Spleen (tissue), 11 donors: ENCODE measurements around the gene SGIP1. TPM values are rescaled to one million over a fixed set of nuclear protein-coding genes. Genes with fewer than 3 reads are reported as not detected.

Experiments
- DNase-seq: peaks from one replicate; pipeline ENCODE4 v3.0.0-alpha.2; 2020
- H3K27ac ChIP-seq, 8 donors: fragments of 200-600 bp; sonication (generic) in 7 of 8; 1 replicate in 4 of 8; 2 replicates in 4 of 8; pipeline versions ENCODE4 v1.5.0 to v1.8.0; 2016 to 2021; ENCODE audit warnings: inconsistent platforms in 4 of 8, mild to moderate bottlenecking in 4 of 8, moderate library complexity in 1 of 8
- H3K27me3 ChIP-seq, 7 donors: fragments of 200-600 bp; sonication (generic) in 6 of 7; replicated peaks in 1 of 7; 1 replicate in 4 of 7; 2 replicates in 3 of 7; pipeline versions ENCODE4 v1.5.0 to v1.8.0; 2016 to 2021; ENCODE audit warnings: inconsistent platforms in 3 of 7, mild to moderate bottlenecking in 1 of 7
- H3K36me3 ChIP-seq, 6 donors: fragments of 200-600 bp; sonication (generic) in 5 of 6; 1 replicate in 4 of 6; 2 replicates in 2 of 6; pipeline versions ENCODE4 v1.5.0 to v1.8.0; 2016 to 2021; ENCODE audit warnings: inconsistent platforms in 2 of 6
- H3K4me1 ChIP-seq, 6 donors: fragments of 200-600 bp; sonication (generic) in 5 of 6; 1 replicate in 3 of 6; 2 replicates in 3 of 6; pipeline versions ENCODE4 v1.5.0 to v1.8.0; 2016 to 2021; ENCODE audit warnings: inconsistent platforms in 3 of 6
- H3K4me3 ChIP-seq, 8 donors: fragments of 200-600 bp; sonication (generic) in 7 of 8; 1 replicate in 4 of 8; 2 replicates in 4 of 8; pipeline versions ENCODE4 v1.5.0 to v1.8.0; 2016 to 2021; ENCODE audit warnings: inconsistent platforms in 4 of 8, mild to moderate bottlenecking in 4 of 8, moderate library complexity in 2 of 8
- H3K9me3 ChIP-seq, 8 donors: fragments of 200-600 bp; sonication (generic) in 7 of 8; 1 replicate in 4 of 8; 2 replicates in 4 of 8; pipeline versions ENCODE4 v1.5.0 to v1.8.0; 2016 to 2021; ENCODE audit warnings: inconsistent platforms in 4 of 8
- POLR2A ChIP-seq, 3 donors: fragments of 450-650 bp; IDR thresholded peaks; one replicate each; pipeline ENCODE4 v1.5.1; 2017; ENCODE audit warnings: antibody characterized with exemption in 3 of 3, mild to moderate bottlenecking in 1 of 3
- POLR2AphosphoS5 ChIP-seq, 3 donors: sonication (generic); formaldehyde crosslinking; IDR thresholded peaks; one replicate each; pipeline ENCODE4 v1.5.1; 2017; ENCODE audit warnings: antibody characterized with exemption in 3 of 3
- WGBS, 5 donors: extraction: QIAGEN DNeasy Blood & Tissue Kit in 3 of 5; methylation state at CpG; one replicate each; pipeline versions ENCODE4 v1.1.5 to v1.1.7; 2013 to 2018; 5-methylcytosine and 5-hydroxymethylcytosine counted together
- intact Hi-C: fragments of 100-400 bp; cut with DNase I; formaldehyde crosslinking; loops from one replicate; pipeline ENCODE4 v1.15.0; 2023; ENCODE audit warnings: low total_unique reads
- polyA plus RNA-seq, 3 donors: library from polyadenylated mRNA; stranded (reverse); fragments of 200-250 nt; gene quantifications; one replicate each; pipeline ENCODE4 v1.2.1, GENCODE V29; 2013
- total RNA-seq, 7 donors: library from RNA; depleted of rRNA in 3 of 7; stranded (reverse); fragments of >200 nt in 3 of 7; fragmentation: NEBNext Ultra II Directional in 4 of 7; extraction: Animal tissue kit (Norgen Biotek cat#: 25700) in 4 of 7; gene quantifications; one replicate each; pipeline versions ENCODE4 v1.1.0 to v1.2.1, GENCODE V29; 2016 to 2021
- TF ChIP-seq, protein P1 (sequence below), 11 experiments: fragments of 200-600 bp in 7 of 11; fragments of 450-650 bp in 4 of 11; sonication (generic) in 4 of 11; IDR thresholded peaks in 8 of 11; conservative IDR thresholded peaks in 3 of 11; 1 replicate in 7 of 11; 2 replicates in 4 of 11; pipeline versions ENCODE4 v1.4.0 to v1.8.0; 2016 to 2021; ENCODE audit warnings: antibody characterized with exemption in 11 of 11, inconsistent platforms in 4 of 11, mild to moderate bottlenecking in 1 of 11
- donor health status: healthy with polysubstance abuse.
- donor health status: DM: no; HTN: no; CAD: no; lungs with moderate emphysema.
- donor health status: DM: no; HTN: no; CAD: no.
- donor health status: Bipolar disorder and iron deficiency.
- donor health status: healthy.
- donor health status: DM: no; HTN: no; CAD: no.
- donor health status: DM: yes; HTN: yes; CAD: no.

Gene SGIP1
- total and polyA plus RNA-seq, 10 donors = 0.13 to 1.6 (median 0.74) TPM; not detected in 2

DNA sequence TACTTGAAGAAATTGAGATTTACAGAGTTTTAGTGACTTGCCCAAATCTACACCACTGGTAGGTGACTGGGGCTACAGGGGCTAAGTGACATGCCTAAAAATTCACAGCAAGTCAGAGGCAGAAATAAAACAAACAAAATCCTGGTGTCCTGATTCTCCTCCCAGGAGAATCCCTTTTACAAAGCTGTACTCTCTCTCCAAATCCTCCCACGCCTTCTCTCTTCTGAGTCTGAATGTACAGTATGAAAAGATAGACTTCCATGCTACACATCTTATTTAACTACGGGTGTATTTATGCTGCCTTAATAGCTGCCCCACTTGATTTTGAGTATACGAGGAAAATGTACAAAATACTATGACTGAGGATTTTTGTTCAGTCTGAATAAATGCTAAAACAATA is 65.4 kb downstream of the SGIP1 start:
- DNase-seq = no peak
- H3K4me3 ChIP-seq = no peak overlapping the region
- no peaks in the 10 kb centered on the region for H3K4me1 ChIP-seq
- 81 to 92% (median 87%) methylated on average over 3 of the region's 3 CpGs for WGBS, 5 donors
- H3K9me3 ChIP-seq = peaks cover 0 to 12% (median 0%) of the 10 kb centered on the region in 8 donors
- intact Hi-C loops = no loop called here
- H3K36me3 ChIP-seq = no peaks in the 10 kb centered on the region
- no peak for TF ChIP-seq POLR2AphosphoS5 (IDR thresholded peaks at IDR 0.05)
- TF ChIP-seq, protein P1, sequence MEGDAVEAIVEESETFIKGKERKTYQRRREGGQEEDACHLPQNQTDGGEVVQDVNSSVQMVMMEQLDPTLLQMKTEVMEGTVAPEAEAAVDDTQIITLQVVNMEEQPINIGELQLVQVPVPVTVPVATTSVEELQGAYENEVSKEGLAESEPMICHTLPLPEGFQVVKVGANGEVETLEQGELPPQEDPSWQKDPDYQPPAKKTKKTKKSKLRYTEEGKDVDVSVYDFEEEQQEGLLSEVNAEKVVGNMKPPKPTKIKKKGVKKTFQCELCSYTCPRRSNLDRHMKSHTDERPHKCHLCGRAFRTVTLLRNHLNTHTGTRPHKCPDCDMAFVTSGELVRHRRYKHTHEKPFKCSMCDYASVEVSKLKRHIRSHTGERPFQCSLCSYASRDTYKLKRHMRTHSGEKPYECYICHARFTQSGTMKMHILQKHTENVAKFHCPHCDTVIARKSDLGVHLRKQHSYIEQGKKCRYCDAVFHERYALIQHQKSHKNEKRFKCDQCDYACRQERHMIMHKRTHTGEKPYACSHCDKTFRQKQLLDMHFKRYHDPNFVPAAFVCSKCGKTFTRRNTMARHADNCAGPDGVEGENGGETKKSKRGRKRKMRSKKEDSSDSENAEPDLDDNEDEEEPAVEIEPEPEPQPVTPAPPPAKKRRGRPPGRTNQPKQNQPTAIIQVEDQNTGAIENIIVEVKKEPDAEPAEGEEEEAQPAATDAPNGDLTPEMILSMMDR (IDR thresholded peaks at IDR 0.05 in 8 of 11, conservative IDR thresholded peaks at IDR 0.05 in 3 of 11) = no peak
- H3K27me3 ChIP-seq = peaks cover 0 to 12% (median 0%) of the 10 kb centered on the region in 7 donors
- H3K27ac ChIP-seq = no peak overlapping the region

- 76 to 88% (median 84%) methylated on average over 14 of the region's 14 CpGs for WGBS, 5 donors
- Histone ChIP-seq H3K27me3 (peaks cover 0 to 12% (median 0%) of the 10 kb centered on the region in 7 donors), H3K4me1 (no peaks in the 10 kb centered on the region), H3K9me3 (peaks cover 0 to 12% (median 0%) of the 10 kb centered on the region in 8 donors), H3K27ac (no peak overlapping the region), H3K36me3 (no peaks in the 10 kb centered on the region), H3K4me3 (no peak overlapping the region)
- TF ChIP-seq POLR2A (IDR thresholded peaks at IDR 0.05) (no peak), POLR2AphosphoS5 (IDR thresholded peaks at IDR 0.05) (no peak)
- TF ChIP-seq, protein P1 (IDR thresholded peaks at IDR 0.05 in 8 of 11, conservative IDR thresholded peaks at IDR 0.05 in 3 of 11) = no peak
- intact Hi-C loops = no loop called here
- DNase-seq = no peak
Observed at GRCh38 chr1:66599899-66600737, 66.2 kb downstream of the SGIP1 start.

DNA sequence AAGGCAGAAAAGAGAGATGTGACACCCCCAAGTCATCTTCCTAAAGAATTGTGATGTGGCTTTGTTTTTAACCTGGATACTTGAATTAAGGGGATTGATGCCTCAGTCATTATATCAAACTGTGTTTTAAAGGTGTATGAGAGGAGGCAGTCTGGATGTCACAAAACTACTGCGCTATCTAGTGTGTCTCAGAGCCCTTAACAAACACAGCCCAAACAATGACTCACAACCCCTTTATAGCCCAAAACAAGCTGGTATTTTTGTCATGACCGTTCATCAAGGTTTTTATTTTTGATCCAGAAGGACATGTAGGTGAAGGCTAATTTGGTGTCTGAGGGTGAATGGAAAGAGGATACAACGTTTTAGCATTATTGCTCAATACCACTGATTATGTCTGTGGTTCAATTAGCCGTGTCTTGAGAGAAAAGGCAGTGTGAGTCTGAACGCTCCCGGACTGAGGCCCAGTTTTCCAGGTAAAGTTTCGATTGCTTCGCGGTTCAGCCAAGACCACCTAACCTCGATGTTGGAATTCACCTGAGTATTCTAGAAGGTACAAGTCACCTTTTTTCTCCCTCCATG is 71.6 kb downstream of the SGIP1 start:
- TF ChIP-seq, protein P1 (IDR thresholded peaks at IDR 0.05 in 8 of 11, conservative IDR thresholded peaks at IDR 0.05 in 3 of 11) = no peak
- TF ChIP-seq POLR2AphosphoS5 (IDR thresholded peaks at IDR 0.05) (no peak), POLR2A (IDR thresholded peaks at IDR 0.05) (no peak)
- H3K36me3 ChIP-seq = no peaks in the 10 kb centered on the region
- H3K27ac ChIP-seq = no peak overlapping the region
- DNase-seq = no peak
- no peaks in the 10 kb centered on the region for H3K9me3 ChIP-seq
- WGBS, 5 donors = 81 to 91% (median 82%) methylated on average over 10 of the region's 10 CpGs
- peaks cover 0 to 4% (median 0%) of the 10 kb centered on the region in 7 donors for H3K27me3 ChIP-seq
- no peak overlapping the region for H3K4me3 ChIP-seq
- no peaks in the 10 kb centered on the region for H3K4me1 ChIP-seq
- intact Hi-C loops = no loop called here
